GM21717 (cell line): ENCODE data around the gene PSMC3IP.
A peak's percentile ranks its signal among the peaks of the same experiment; 100 is the strongest.
"Not testable (repeated sequence)": the region's sequence is repeated elsewhere in the genome, so short reads cannot be mapped to it uniquely, and the experiment has no call there.

ENCODE experiments used
- ATAC-seq: cut with Tn5 transposase; IDR thresholded peaks from one replicate; pipeline ENCODE4 v1.9.1; 2021; ENCODE audit warnings: mild to moderate bottlenecking, moderate library complexity; ENCODE audit not compliant: unreplicated experiment

The PSMC3IP gene

GRCh38 chr17:42562388-42563142 is 15.0 kb downstream of the PSMC3IP start:
- no peak for ATAC-seq

DNA sequence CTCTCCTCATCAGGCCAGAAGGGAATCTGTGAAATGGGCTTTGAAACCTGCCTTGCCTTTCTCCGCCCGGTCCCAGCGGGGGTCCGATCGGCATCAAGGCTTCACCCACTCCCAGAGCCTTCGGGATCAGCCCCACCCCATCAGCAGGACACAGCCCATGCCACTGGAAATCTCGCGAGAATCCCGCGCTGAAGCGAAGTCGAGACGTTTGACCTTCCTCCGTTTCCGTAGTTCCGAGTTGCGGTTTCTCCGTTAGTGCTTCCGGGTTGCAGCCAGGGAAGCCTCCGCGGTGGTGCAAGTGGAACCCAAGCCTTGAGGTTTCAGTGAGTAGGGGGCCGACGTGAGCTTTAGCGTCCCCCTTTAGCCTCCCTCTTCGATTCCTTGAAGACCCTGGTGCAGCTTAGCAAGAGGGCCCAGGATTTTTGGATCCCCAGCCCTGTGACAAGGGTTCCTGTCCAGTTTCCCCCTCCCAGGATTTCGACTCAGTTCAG is 15.6 kb downstream of the PSMC3IP start, which contains the start of gene COASY:
TSS of gene COASY (plus strand) at position 252 of the 491 bp plus-strand sequence. CDS start 475 bp downstream, outside the sequence.
- ATAC-seq: peak; percentile 43

GRCh38 chr17:42560246-42560645 is 17.3 kb downstream of the PSMC3IP start:
- no peak for ATAC-seq

DNA sequence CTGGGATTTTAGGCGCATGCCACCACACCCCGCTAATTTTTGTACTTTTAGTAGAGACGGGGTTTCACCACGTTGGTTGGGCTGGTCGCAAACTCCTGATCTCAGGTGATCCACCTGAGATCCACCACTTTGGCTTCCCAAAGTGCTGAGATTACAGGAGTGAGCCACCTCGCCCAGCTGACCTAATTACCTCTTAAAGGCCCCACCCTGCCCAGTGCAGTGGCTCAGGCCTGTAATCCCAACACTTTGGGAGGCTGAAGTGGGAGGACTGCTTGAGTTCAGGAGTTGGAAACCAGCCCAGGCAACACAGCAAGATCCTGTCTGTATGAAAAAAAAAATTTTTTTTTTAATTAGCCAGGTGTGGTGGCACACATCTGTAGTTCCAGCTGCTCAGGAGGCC is 18.5 kb downstream of the PSMC3IP start:
- ATAC-seq: no peak

GRCh38 chr17:42555961-42556617 is 21.4 kb downstream of the PSMC3IP start:
- not testable (repeated sequence) for ATAC-seq

GRCh38 chr17:42555122-42555622 is 22.4 kb downstream of the PSMC3IP start:
- no peak for ATAC-seq

DNA sequence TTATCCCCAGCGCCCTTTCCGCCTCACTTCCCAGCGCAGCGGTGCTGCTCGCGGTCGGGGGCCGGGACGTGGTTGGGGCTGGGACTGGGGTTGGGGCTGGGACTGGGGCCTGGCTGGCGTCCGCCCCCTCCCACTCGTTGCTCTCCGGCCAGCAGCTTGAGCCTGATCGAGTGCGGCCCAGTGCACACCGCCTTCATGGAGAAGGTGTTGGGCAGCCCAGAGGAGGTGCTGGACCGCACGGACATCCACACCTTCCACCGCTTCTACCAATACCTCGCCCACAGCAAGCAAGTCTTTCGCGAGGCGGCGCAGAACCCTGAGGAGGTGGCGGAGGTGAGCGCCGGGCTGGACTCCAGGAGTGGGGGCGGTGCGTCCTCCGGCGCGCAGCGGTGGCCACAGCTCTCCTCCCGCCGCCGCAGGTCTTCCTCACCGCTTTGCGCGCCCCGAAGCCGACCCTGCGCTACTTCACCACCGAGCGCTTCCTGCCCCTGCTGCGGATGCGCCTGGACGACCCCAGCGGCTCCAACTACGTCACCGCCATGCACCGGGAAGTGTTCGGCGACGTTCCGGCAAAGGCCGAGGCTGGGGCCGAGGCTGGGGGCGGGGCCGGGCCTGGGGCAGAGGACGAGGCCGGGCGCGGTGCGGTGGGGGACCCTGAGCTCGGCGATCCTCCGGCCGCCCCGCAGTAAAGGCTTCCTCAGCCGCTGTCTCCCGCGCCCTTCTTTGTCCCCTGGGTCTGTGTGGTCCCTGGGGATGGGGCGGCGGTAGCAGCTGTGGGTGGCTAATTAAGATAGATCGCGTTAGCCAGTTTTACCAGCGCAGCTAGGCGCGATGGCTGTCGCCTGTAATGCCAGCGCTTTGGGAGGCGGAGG is 23.0 kb downstream of the PSMC3IP start:
- peak; percentile 50 for ATAC-seq

GRCh38 chr17:42553866-42554249 is 23.7 kb downstream of the PSMC3IP start:
- no peak for ATAC-seq

- ATAC-seq: no peak
Measured at GRCh38 chr17:42553161-42553818, 24.2 kb downstream of the PSMC3IP start.

- not testable (repeated sequence) for ATAC-seq
Measured at GRCh38 chr17:42552736-42553135, 24.8 kb downstream of the PSMC3IP start, which contains the start of gene HSD17B1. Gene HSD17B1, plus strand, starts transcription at chr17:42552923. Its CDS starts 11 bp downstream, at chr17:42552934.

DNA sequence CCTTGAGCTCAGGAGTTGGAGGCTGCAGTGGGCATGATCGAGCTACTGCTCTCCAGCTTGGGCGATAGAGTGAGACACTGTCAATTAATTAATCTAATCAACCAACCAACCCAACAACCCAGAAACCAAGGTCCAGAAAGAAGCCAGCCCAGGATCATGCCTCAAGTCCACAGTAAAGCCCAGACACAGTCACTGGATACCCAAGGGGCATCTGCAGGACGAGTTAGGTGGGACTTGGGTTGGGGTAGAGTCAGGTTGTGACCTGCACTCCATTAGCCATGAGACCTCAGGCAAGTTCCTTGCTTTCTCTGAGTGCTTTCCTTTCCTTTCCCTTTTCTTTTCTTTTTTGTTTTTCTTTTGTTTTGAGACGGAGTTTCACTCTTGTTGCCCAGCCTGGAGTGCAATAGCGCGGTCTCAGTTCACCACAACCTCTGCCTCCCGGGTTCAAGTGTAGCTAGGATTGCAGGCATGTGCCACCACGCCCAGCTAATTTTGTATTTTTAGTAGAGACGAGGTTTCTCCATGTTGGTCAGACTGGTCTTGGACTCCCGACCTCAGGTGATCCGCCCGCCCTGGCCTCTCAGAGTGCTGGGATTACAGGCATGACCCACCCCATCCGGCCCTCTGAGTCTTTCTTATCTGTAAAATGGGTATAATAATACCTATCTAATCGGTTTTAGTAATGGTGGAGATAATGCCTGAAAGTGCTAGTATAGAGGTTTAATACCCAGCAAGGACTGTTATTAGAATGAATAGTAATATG is 28.4 kb downstream of the PSMC3IP start:
- ATAC-seq: no peak

DNA sequence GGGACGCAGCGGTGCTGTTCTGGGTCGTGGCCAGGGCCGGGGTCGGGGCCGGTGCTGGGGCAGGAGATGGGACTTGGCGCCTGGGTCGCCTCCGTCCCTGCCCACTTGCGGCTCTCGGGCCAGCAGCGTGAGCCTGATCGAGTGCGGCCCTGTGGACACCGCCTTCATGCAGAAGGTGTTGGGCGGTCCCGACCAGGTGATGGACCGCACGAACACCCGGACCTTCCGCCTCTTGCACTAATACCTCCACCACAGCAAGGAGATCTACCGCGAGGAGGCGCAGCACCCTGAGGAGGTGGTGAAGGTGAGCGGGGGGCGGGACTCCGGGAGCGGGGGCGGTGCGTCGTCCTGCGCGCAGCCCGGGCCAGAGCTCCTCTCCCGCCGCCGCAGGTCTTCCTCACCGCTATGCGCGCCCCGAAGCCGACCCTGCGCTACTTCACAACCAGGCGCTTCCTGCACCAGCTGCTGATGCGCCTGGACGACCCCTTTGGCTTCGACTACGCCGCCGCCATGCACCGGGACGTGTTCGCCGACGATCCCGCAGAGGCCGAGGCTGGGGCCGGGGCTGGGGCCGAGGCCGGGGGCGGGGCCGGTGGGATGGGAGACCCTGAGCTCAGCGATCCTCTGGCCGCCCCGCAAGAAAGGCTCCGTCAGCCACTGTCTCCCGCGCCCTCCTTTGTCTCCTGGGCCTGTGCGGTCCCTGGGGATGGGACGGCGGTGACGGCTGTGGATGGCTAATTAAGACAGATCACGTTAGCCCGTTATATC is 29.3 kb downstream of the PSMC3IP start:
- ATAC-seq: no peak

DNA sequence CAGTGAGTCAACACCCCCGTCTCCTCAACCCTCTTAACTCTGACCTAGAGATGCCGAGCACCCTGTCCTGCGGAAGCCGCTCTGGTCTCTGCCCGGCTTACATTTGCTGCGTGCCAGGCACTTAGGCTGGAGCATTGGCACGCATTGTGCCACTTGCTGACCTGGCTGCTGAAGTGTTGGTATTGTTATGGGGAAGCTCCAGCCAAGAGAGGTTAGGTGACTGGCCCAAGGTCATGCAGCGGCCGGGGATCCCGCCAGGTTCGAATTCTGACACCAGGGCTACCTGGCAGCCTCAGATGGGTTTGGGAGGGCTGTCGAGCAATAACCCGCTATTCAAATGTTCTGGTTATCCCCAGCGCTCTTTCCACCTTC is 29.8 kb downstream of the PSMC3IP start:
- ATAC-seq: no peak

DNA sequence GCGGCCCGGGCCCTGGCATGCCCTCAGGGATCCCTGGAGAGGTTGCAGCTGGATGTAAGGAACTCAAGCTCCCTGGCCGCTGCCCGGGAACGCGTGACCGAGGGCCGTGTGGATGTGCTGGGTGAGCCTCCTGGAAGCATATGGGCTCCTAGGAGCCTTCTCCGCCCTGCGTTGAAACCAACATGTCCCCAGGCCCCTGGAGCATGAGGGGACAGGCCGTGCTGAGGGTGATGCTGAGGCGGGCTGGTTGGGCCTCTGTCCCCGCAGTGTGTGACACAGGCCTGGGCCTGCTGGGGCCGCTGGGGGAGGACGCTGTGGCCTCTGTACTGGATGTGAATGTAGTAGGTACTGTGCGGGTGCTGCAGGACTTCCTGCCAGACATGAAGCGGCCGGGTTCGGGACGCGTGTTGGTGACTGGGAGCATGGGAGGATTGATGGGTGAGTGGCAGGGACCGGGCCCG is 30.5 kb downstream of the PSMC3IP start:
- no peak for ATAC-seq

DNA sequence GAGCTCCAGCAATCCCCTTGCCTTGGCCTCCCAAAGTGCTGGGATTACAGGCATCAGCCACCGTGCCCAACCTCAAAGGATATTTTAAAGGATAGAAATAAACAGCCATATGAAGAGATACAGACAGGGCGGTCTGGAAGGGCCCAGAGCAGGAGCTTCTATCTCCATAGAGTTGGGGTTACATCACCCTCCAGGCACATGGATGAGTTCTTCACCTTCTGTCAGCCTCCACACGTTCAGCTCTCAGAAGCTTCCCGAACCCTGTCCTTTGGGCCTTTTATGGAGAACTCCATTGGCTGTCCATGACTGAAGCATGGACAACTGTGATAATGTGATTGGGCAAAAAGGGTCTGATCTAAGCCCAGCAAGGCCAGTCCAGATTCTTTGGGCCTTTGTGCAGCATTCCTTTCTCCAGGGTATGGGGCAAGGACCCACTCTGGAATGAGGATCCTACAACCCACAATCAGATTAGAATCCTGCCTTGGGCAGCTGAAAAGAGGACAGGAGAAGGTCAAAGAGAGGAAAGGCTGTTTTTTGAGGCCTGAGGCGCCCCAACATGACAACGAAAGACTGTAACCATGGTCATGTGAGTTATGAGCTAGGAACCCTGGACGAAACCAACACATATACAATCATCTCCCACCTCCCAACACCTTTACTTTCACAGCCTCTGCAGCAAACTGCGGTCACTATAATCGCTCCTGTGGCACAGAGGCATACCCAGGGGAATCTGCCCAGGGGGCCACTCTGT is 31.6 kb downstream of the PSMC3IP start:
- ATAC-seq: not testable (repeated sequence)

DNA sequence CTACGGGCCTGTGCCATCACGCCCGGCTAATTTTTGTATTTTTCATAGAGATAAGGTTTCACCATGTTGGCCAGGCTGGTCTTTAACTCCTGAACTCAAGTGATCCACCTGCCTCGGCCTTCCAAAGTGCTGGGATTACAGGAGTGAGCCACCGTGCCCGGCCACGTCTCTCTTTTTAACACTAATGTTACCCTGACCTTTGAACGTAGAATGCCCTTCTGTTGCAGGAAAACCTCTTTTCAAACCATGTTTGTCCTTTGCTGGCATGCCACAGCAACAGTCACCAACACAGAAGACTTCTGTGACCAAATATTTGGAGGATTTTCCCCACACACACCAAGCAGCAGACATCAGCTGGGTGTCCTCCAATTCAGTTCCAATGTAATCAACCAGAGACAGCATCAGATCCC is 32.6 kb downstream of the PSMC3IP start:
- no peak for ATAC-seq

GRCh38 chr17:42543190-42544079 is 34.1 kb downstream of the PSMC3IP start:
- no peak for ATAC-seq
